Smooth muscle cell (in vitro differentiated cells): Measurements from ENCODE around the gene HPN. TPM values are rescaled to one million over a fixed set of nuclear protein-coding genes. Genes with fewer than 3 reads are reported as not detected.
A peak's percentile ranks its signal among the peaks of the same experiment; 100 is the strongest.
"Not testable (repeated sequence)": the region's sequence is repeated elsewhere in the genome, so short reads cannot be mapped to it uniquely, and the experiment has no call there.

Experiments
- DNase-seq: peaks from one replicate; lab custom pipeline; 2025; ENCODE audit not compliant: unreplicated experiment; lab: John Stamatoyannopoulos, UW
- H2AFZ ChIP-seq: fragments of 200-600 bp; sonication (generic); 2 replicates; pipeline ENCODE4 v1.6.0; 2016; ENCODE audit warnings: antibody characterized with exemption, low read depth, mild to moderate bottlenecking
- H3F3A ChIP-seq: fragments of 200-600 bp; sonication (generic); 2 replicates; pipeline ENCODE4 v1.6.0; 2017; ENCODE audit warnings: antibody characterized with exemption, low read depth
- H3K27ac ChIP-seq: fragments of 200-600 bp; sonication (generic); 2 replicates; pipeline ENCODE4 v1.5.1; 2016; ENCODE audit warnings: low read depth, mild to moderate bottlenecking
- H3K27me3 ChIP-seq: fragments of 200-600 bp; sonication (generic); 2 replicates; pipeline ENCODE4 v1.6.1; 2016; ENCODE audit warnings: low read depth, mild to moderate bottlenecking
- H3K36me3 ChIP-seq: fragments of 200-600 bp; sonication (generic); 2 replicates; pipeline ENCODE4 v1.5.1; 2016; ENCODE audit warnings: low read depth
- H3K4me1 ChIP-seq: fragments of 200-600 bp; sonication (generic); 2 replicates; pipeline ENCODE4 v1.5.1; 2016; ENCODE audit warnings: low read depth
- H3K4me2 ChIP-seq: fragments of 200-600 bp; sonication (generic); 2 replicates; pipeline ENCODE4 v1.6.0; 2016; ENCODE audit warnings: mild to moderate bottlenecking
- H3K4me3 ChIP-seq: fragments of 200-600 bp; sonication (generic); 2 replicates; pipeline ENCODE4 v1.5.1; 2016; ENCODE audit warnings: mild to moderate bottlenecking
- H3K79me2 ChIP-seq: fragments of 200-600 bp; sonication (generic); 2 replicates; pipeline ENCODE4 v1.6.0; 2016; ENCODE audit warnings: low read depth, mild to moderate bottlenecking
- H3K9ac ChIP-seq: fragments of 200-600 bp; sonication (generic); 2 replicates; pipeline ENCODE4 v1.6.0; 2016; ENCODE audit warnings: low read depth
- H3K9me3 ChIP-seq: fragments of 200-600 bp; sonication (generic); replicated peaks from 2 replicates; pipeline ENCODE4 v1.5.1; 2016; ENCODE audit warnings: low read depth
- H4K20me1 ChIP-seq: fragments of 200-600 bp; sonication (generic); 2 replicates; pipeline ENCODE4 v1.6.0; 2016; ENCODE audit warnings: low read depth
- WGBS: methylation state at CpG from one replicate; pipeline ENCODE4 v1.1.7; 2016; ENCODE audit warnings: low lambda C conversion rate; 5-methylcytosine and 5-hydroxymethylcytosine counted together
- polyA plus RNA-seq: library from polyadenylated mRNA; unstranded; fragments of >200 nt; fragmentation: Nextera tagmentation; extraction: Ambion mirVana; gene quantifications from 2 replicates; pipeline ENCODE4 v1.2.1, GENCODE V29; 2016
- total RNA-seq: library from RNA; depleted of rRNA; stranded (reverse); fragments of >200 nt; gene quantifications from 2 replicates; pipeline ENCODE4 v1.2.3, GENCODE V29; 2014
- TF ChIP-seq, protein P1 (sequence below): fragments of 200-600 bp; sonication (generic); IDR thresholded peaks from 2 replicates; pipeline ENCODE4 v1.5.1; 2017; ENCODE audit warnings: borderline replicate concordance, mild to moderate bottlenecking, antibody characterized with exemption; ENCODE audit not compliant: insufficient read depth, poor library complexity, severe bottlenecking

Gene HPN
- total and polyA plus RNA-seq, 2 experiments from 2014 or later = 1.3 to 4.1 TPM

DNA sequence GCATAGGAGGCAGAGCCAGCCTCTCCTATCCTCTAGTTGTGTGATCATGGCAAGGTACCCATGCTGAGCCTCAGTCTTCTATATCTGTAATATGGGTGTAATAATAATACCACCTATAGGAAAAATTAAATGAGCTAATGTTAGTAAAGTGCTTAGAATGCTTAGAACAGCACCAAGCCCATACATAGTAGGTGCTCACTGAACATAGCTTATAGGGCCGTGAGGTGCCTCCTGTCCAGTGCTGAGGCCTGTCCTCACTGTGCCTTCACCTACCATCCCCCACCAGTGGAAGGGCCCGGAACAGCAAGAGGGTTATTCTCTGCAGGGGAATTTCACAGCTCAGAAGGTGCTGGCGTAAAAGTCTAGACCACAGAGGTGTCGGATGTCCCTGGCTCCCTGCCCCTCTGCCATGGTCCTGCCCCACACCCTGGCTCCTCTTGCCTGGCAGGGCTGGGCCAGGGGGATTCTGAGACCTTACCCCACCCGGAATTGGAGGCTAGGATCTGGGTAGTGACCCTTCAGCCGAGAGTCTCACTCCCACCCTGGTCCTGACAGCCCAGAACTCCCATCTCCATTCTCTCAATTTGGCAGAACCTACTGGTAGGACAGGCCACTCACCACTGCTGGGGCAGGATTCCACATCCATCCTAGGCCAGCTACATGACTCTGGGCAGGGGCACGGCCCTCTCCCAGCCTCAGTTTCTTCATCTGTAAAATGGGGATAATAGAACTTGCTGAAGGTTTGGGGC is 13.5 kb upstream of the HPN start:
- H3K9me3 ChIP-seq = no peaks in the 10 kb centered on the region
- no peak overlapping the region for H2AFZ ChIP-seq
- no peak overlapping the region for H3K4me3 ChIP-seq
- H3K9ac ChIP-seq = no peak overlapping the region
- WGBS = 89% methylated on average over 7 of the region's 7 CpGs
- no peaks in the 10 kb centered on the region for H3K79me2 ChIP-seq
- peaks cover 7% of the 10 kb centered on the region for H4K20me1 ChIP-seq
- TF ChIP-seq, protein P1, sequence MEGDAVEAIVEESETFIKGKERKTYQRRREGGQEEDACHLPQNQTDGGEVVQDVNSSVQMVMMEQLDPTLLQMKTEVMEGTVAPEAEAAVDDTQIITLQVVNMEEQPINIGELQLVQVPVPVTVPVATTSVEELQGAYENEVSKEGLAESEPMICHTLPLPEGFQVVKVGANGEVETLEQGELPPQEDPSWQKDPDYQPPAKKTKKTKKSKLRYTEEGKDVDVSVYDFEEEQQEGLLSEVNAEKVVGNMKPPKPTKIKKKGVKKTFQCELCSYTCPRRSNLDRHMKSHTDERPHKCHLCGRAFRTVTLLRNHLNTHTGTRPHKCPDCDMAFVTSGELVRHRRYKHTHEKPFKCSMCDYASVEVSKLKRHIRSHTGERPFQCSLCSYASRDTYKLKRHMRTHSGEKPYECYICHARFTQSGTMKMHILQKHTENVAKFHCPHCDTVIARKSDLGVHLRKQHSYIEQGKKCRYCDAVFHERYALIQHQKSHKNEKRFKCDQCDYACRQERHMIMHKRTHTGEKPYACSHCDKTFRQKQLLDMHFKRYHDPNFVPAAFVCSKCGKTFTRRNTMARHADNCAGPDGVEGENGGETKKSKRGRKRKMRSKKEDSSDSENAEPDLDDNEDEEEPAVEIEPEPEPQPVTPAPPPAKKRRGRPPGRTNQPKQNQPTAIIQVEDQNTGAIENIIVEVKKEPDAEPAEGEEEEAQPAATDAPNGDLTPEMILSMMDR = no peak
- no peak overlapping the region for H3K27ac ChIP-seq
- no peaks in the 10 kb centered on the region for H3F3A ChIP-seq
- DNase-seq = no peak
- no peaks in the 10 kb centered on the region for H3K4me1 ChIP-seq
- peaks cover 16% of the 10 kb centered on the region for H3K27me3 ChIP-seq
- no peaks in the 10 kb centered on the region for H3K36me3 ChIP-seq
- H3K4me2 ChIP-seq = no peak overlapping the region

DNA sequence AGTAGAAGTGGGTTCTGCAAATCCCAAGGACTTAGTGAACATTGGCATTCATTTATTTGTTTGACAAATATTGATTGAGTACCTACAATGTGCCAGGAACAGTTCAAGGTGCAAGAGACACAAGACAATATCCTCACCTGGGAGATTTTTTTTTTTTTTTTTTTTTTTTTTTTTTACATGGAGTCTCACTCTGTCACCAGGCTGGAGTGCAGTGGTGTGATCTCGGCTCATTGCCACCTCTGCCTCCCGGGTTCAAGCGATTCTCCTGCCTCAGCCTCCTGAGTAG is 13.0 kb upstream of the HPN start:
- not testable (repeated sequence) for H4K20me1 ChIP-seq, H3K27ac ChIP-seq, H3F3A ChIP-seq, H3K36me3 ChIP-seq, DNase-seq, H2AFZ ChIP-seq, H3K4me1 ChIP-seq, H3K9ac ChIP-seq, H3K9me3 ChIP-seq, H3K79me2 ChIP-seq, H3K4me2 ChIP-seq, H3K4me3 ChIP-seq
- H3K27me3 ChIP-seq = peaks cover 16% of the 10 kb centered on the region
- 91% methylated on average over 3 of the region's 3 CpGs for WGBS

DNA sequence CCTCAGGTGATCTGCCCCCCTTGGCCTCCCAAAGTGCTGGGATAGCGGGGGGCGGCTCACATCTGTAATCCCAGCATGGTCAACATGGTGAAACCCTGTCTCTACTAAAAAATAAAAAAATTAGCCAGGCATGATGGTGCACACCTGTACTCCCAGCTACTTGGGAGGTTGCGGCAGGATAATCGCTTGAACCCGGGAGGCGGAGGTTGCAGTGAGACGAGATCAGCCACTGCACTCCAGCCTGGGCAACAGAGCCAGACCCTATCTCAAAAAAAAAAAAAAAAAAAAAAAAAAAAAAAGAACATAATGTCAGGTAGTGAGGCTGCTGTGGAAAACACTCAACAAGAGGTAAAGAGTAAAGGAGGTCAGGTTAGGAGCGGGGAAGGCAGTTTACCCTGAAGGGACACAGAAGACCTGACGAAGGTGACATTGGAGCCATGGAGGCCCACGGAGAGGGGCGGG is 12.2 kb upstream of the HPN start:
- H3K9ac ChIP-seq, H4K20me1 ChIP-seq, H3K4me2 ChIP-seq, H3K79me2 ChIP-seq, H3K9me3 ChIP-seq, H3K4me1 ChIP-seq, H3K27ac ChIP-seq, DNase-seq, H3K36me3 ChIP-seq, H3K4me3 ChIP-seq, H2AFZ ChIP-seq, H3F3A ChIP-seq: not testable (repeated sequence)
- peaks cover 16% of the 10 kb centered on the region for H3K27me3 ChIP-seq
- 73% methylated on average over 11 of the region's 11 CpGs for WGBS

DNA sequence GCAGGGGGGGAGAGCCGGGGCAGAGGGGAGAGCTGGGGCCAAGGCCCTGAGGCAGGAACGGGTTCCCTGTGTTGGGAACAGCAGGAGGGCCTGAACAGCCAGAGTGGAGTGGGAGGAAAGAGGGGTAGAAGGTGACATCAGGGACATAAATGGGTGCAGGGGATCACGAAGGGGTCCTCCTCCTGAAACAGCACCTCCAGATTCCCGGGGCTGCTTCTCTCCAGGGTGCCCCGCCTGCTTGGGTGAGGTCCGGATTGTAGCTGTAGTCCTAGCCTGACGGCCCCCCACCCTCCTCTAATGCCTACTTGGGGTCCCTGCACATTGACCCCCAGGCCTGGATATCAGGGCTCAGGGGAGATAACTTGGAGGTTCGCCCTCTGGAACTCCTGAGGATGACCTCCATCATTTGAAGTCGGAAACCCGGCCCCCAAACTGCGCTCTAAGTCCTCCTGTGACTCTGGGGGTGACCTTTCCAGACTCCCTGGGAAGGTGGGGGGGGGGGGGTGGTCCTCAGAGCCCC is 11.7 kb upstream of the HPN start:
- peak overlapping the region; percentile 96 for H3K4me2 ChIP-seq
- peaks cover 7% of the 10 kb centered on the region for H4K20me1 ChIP-seq
- no peak overlapping the region for H3K27ac ChIP-seq
- H3K36me3 ChIP-seq = no peaks in the 10 kb centered on the region
- no peak overlapping the region for H3K9ac ChIP-seq
- no peaks in the 10 kb centered on the region for H3F3A ChIP-seq
- no peaks in the 10 kb centered on the region for H3K79me2 ChIP-seq
- H3K4me1 ChIP-seq = no peaks in the 10 kb centered on the region
- H3K4me3 ChIP-seq = peak overlapping the region; percentile 40
- TF ChIP-seq, protein P1 = no peak
- no peak overlapping the region for H2AFZ ChIP-seq
- no peak for DNase-seq
- 20% methylated on average over 10 of the region's 11 CpGs for WGBS
- no peaks in the 10 kb centered on the region for H3K9me3 ChIP-seq
- peaks cover 16% of the 10 kb centered on the region for H3K27me3 ChIP-seq
